ENCODE data around the gene NT5E.

- TF ChIP-seq CTCF (IDR thresholded peaks at IDR 0.05) (no peak), POLR2A (IDR thresholded peaks at IDR 0.05) (no peak)
These were observed 33.1 kb upstream of the NT5E start for GRCh38 chr6:85416766-85417165.

Data from esophagus squamous epithelium (tissue), 4 donors.